Glomerular visceral epithelial cell (primary cell): ENCODE measurements around the gene TNRC18.
"Not testable (repeated sequence)": the region's sequence is repeated elsewhere in the genome, so short reads cannot be mapped to it uniquely, and the experiment has no call there.

Source experiments
- DNase-seq: peaks from one replicate; pipeline ENCODE4 v3.0.0-alpha.2; 2016; ENCODE audit errors: extremely low spot score

The TNRC18 gene

DNA sequence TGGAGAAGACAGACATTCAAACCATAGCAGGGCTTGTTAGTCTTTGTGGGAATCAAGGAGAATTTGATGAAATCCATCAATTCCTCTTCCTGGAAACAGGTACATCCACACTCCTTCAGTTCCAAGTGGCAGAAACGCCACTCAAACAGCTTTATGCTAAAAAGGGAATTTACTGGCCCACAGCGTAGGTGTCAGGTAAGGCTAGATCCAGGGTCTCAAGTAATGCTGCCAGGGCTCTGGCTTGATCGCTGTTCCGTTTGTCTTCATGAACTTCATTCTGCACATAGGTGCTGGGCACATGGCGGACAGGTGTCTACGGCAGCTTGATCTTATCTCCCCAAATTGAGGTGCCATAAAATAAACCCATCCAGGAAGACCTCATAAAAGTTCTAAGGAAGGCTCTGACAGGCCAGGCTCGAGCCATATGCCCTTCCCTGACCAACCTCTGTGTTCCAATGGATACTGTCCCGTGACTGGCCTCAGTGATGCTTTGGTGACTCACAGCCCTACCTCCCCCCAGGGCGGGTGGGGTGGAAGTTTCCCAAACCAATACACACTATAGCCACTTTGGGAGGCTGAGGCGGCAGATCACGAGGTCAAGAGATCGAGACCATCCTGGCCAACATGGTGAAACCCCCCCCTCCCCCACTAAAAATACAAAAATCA, 153.5 kb downstream of the TNRC18 start:
- DNase-seq, result not testable (repeated sequence)

- not testable (repeated sequence) for DNase-seq
Observed at GRCh38 chr7:5267829-5268228, 155.8 kb downstream of the TNRC18 start.

DNA sequence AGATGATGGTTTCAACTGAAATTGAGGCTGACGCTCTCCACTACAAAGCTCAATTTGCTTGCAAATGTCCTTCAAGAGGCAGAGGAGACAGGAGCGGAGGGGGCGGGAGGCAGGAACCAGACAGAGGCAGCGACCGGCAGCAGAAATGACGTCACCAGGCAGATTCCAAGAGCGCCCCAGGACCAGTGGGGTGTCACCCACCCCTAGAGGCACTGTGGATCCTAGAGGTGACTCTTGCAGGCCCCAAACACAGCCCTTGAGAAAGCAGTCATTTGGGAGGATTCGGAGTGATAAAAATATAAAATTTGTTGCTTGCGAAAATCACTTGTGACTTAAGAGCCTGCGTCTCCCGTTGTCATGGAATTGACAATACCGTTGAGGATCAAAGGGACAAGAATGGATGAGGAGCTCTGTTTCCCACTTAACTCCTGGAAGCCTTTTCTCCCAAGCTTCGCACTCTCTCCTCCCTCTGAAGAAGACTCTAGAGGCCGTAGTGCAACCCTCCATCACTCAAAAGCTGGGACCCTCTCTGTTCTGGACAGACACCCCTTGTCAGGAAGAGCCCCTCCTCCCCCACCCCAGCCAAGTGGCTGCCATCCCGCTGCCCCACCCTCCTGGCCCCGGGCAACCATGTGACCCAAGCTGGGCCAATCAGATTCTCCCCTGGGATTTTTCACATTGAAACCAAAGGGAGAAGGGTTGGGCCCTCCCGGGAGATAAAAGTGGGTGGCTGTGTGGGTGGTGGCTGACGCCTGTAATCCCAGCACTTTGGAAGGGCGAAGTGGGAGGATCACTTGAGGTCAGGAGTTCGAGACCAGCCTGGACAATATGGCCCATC, 157.2 kb downstream of the TNRC18 start:
- DNase-seq, result no peak

GRCh38 chr7:5265320-5266190, 158.1 kb downstream of the TNRC18 start:
- no peak for DNase-seq

GRCh38 chr7:5263066-5263465, 160.6 kb downstream of the TNRC18 start:
- DNase-seq, result not testable (repeated sequence)

DNA sequence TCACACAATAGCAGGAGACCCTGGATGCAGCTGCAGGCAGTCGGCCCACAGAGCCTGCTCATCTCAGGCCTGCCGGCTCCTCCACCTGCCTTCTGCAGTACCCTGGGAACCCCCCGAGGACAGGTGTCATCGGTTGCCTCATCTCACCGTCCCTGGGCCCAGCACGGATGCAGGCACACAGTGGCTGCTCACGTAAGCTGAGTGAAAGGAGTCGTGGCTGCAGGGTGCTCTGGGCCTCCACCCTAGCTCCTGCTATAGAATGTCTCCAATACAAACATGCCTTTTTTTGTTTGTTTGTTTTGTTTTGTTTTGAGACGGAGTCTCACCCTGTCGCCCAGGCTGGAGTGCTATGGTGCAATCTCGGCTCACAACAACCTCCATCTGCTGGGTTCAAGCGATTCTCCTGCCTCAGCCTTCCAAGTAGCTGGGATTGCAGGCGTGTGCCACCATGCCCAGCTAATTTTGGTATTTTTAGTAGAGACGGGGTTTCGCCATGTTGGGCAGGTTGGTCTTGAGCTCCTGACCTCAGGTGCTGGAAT, 163.0 kb downstream of the TNRC18 start:
- not testable (repeated sequence) for DNase-seq
